GM19467 (cell line): ENCODE data around the gene SLC9A3.
A peak's percentile ranks its signal among the peaks of the same experiment; 100 is the strongest.

Experiments
- ATAC-seq: cut with Tn5 transposase; IDR thresholded peaks from one replicate; pipeline ENCODE4 v1.9.1; 2021; ENCODE audit warnings: mild to moderate bottlenecking, moderate library complexity; ENCODE audit not compliant: unreplicated experiment

The SLC9A3 gene

GRCh38 chr5:555058-555623, 30.9 kb upstream of the SLC9A3 start:
- ATAC-seq, result no peak

- no peak for ATAC-seq
These were observed 30.2 kb upstream of the SLC9A3 start for GRCh38 chr5:554284-554988.

- ATAC-seq, result no peak
These were observed 29.6 kb upstream of the SLC9A3 start for GRCh38 chr5:553874-554273.

GRCh38 chr5:551406-551805, 27.2 kb upstream of the SLC9A3 start:
- ATAC-seq, result no peak

DNA sequence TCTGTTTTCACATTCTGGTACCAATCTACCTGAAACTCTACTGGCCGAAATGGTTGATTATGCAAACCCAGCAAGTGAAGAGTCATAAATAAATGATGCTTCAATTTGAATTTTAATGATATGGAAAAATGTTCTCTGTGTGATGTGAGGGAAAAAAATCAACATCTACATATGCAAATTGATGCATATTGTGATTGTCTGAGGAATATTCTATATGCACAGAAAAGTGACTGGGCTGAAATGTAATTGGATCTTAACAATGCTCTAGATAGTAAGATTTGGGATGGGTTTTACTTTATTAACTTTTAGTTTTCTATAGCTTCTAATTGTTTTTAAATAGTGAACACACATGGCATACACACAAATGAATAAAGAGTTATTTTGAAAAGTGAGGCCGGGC, 25.0 kb upstream of the SLC9A3 start:
- no peak for ATAC-seq

DNA sequence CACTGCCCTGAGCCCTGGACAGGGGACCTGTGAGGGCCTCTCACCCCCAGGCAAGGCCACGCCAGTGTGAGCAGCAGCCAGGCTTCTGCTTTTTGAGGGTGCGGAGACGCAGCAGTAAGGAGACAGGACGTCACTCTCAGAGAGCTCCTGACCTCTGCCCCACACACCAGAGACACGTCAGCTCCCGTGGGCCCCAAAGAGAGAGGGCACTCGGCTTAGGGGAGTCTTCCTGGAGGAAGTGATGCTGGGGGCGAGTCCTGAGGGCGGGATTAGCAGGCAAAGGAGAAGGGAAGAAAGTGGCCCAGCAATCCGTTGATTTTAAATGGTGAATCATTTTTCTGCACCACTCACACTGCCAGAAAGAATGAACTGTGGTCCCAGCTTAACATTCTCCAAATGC, 24.0 kb upstream of the SLC9A3 start:
- ATAC-seq, result no peak

- ATAC-seq, result no peak
These were observed 23.1 kb upstream of the SLC9A3 start for GRCh38 chr5:547086-547924.

DNA sequence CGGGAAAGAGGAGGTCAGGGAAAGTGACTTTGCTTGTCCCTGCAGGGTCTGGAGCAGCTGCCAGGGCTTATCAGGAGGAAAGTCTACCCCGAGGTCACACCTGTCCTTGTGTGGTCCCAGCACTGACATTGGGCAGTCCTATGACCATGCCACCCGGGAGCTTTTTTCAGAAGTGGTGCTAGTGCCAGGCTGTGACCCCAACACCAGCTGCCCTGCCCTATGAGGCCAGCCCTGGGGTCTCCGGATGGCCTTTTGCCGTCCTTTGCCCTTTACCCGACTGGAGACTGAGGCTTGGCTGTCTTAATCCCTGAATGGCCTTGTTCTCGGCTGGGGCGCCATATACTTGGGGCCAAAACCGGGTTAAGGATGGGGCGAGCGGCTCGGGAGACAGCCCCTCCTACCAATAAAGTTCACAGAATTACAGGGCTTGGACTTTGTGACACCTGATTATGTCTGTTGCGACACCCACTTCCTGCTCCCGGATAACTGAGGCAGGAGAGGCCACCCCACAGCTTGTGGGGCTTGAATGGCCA, 22.2 kb upstream of the SLC9A3 start:
- no peak for ATAC-seq

DNA sequence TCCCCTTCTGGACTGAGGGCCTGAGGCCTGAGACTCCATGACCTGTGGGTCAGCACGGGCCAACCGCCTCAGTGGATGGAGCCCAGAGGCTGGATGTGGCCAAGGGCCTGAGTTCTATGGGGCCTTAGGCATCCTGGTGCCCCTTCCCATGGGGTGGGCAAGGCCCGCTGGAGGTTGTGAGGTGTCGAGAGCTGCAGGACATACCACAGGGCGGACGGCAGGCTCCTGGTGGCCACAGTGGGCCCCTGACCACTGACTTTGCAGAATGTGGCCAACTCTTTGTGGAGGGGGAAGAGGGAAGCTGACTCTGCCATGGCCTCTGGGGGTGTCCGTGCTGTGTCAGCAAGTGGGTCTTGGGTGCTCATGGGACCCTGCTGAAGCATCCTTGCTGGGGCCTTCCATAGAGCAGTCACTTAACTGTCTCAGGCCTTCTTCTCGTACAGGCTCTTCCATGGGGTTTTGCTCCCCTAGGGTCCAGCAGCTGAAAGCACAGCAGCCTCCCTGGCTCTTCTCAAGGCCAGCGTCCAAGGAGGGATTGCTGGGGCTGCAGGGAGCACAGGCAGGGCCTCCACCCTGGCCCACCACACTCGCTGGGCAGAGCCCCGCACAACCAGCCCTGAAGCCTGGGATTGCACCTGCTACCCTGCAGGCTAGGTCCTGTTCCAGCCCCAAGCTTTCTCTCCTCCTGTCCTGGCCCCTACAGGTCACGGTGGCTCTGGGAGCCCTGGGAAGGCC, 21.6 kb upstream of the SLC9A3 start:
- no peak for ATAC-seq

GRCh38 chr5:544675-545355, 20.6 kb upstream of the SLC9A3 start:
- no peak for ATAC-seq

- ATAC-seq, result peak; percentile 96
These were observed 19.8 kb upstream of the SLC9A3 start for GRCh38 chr5:543755-544674.

GRCh38 chr5:543351-543750, 19.1 kb upstream of the SLC9A3 start:
- no peak for ATAC-seq

DNA sequence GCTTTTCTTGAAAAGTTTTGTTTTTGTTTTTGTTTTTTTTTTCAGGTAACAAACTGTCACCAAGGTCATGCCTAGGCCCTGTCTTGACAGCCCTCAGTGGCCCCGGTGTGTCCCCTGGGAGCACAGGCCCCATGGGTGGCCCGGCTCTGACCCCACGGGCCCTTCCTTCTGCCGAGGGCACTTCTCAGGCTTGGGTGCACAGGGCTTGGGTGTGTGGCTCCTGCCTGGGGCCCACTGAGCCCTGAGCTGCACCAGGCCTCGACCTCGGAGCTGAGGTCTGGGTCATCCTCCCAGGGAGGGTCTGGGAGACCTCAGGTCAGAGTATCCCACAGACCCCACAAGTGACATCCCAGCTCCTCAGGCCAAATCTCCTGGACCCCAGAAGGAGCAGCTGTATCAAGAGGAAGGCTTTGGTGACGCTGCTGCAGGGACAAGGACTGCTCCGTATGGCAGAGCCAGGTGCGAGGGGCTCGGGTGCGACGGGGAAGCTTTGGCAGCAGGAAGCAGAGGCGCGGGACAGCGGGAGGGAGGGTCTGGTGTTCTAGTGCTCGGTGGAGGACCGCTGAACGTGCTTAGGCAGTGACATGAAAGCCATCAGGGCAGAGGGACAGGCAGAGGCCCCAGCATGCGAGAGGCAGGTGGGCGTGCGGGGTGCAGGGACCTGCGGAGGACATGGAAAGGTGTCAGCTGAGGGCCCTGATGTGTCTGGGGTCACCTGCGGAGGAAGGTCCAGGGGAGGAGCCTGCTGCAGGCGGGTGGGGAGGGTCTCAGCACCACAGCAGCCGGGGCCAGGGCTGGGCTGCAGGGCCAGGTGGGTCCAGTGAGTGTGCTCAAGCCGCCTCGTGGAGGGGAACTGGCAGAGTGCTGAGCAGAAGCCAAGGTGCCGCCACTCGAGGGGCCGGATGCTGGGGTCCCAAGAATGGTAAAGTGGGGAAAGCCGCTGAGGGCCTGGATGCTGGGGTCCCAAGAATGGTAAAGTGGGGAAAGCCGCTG, 18.4 kb upstream of the SLC9A3 start:
- no peak for ATAC-seq

DNA sequence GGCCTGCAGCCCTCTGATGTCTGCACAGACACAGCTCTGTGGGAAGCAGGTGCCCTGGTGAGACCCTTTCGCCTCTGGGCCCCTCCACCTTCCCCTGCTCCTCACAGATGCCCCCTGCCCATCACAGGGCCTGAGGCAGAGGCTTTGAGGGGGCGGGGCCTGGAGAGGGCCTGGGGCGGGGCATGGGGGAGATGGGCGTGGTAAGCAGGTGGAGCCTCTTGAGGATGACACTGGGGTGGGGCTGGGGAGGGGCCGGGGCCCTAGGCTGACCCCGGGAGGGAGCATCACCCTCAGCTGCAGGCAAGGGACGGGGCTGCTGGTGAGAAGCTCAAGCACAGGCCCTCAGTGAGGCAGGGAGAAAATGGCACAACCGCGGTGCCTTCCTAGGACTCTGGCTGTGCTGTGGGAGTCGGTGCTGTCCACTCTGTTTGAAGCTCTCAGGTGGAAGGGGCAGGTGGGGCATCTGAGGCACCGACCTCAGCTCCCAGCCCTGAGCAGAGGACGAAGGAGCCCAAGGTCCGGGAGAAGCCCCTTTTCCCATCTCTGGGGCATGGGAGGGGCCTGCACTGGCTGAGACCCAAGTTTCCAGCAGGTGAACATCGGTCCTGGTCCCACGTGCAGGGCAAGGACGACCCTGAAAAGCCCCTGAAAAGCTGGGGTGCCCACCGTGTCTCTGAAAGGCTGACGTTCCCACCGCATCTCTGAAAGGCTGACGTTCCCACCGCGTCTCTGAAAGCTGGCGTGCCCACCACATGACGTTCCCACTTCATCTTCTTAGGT, 17.5 kb upstream of the SLC9A3 start:
- ATAC-seq, result no peak

DNA sequence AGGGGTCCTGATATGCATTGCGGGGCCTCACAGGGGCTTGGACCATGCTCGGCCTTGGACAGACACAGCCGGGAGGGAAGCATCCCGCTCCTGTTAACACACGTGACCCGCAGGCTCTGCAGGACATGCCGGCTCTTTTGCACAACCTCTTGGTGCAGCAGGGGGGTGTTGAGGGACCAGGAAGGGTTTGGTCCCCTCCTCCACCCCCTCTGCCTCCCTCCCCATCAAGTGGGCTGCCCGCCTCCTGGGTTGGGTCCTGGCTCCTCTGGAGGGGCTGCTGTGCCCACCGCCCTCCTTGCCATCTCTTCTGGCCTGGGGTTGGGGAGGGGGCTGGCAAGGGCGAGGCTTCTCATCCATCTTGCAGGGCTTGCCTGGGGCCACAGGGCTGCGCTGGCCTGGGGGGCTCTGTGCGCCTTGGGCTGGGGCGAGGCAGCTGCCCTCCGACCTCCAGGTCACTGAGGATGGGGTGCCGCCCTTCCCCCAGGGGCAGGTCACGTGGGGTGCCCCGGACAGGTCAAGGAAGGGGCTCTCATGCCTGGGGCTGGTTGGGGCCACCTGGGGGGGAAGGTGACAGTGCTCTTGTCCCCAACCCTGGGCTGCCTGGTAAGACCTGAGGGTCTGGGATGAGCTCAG, 16.8 kb upstream of the SLC9A3 start:
- no peak for ATAC-seq

DNA sequence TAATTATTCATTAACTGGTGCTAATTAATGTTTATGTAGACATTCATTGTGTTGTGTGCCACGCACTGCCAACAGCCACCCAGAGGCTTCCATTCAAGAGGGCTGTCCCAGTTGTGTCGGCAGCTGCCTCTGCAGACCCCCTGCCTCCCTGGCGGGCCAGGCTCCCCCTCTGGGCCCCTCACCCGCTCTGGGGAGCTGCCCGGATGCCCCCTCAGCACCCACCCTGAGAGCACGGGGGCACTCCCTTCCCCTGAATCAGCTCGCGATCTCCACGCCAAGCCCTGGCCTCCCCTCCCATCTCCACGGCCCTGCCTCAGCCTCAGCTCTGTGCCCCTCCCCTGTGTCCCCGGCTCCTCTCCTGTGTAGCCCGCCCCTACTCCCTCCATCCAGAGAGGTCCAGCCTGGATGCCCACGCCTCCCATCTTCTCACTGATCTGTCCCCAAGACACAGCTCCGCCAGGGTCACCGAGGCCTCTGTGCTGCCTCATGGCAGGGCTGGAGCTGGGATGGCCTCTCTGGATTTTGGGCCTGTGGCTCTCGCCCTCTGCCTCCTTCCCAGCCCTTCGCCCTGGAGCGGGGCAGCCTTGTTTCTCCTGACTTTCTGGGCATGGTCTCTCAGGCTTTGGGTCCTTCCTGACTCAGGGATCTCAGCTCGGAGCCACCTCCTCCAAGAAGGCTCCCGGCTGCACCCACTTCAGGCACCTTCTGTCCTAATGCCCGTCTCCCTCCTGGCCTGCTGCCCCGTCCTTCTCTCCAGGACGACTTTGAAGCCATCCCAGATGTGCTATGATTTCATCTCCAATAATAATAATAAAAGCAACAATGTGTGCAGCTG, 16.0 kb upstream of the SLC9A3 start:
- ATAC-seq, result no peak
